Measurements from ENCODE around the gene ATXN1.

ATXN1 gene

DNA sequence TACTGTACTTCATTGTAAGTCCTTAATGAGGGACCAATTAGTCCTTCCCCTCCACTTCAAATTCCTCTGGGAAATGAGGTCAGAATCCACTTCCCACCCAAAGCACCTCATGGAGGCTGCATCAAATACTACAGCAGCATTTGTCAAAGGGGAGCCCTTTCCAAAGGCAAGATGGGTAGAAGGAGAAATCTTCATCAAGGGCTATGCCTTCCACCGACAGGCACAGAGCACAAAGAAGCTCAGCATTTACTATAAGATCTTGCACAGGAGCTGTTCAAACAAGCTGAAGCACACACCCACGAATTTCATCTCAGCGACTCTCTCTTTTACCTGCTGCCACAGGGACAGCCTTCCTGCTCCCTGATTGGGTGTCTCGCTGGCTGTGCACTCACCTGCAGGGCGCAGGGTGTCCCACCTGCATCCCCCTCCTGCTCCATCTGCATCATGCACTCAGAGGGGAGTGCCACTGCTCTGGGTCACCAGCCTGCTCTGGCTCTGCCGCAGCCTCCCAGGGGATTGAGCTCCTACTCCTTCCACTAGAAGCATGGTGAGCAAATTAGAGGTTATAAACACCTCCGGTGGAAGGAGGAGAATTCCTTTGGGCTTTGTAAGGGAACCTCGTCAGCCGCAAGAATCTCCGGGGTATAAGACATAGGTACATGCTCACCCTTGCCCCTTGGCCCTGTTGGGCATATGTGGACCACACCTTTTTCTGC lies 164.5 kb downstream of the ATXN1 start:
- H4K20me1 ChIP-seq (ENCODE audit: low read depth, low read length): no peaks in the 10 kb centered on the region
- no peak overlapping the region for H3K9ac ChIP-seq (ENCODE audit: low read length)
- no peak for TF ChIP-seq EZH2phosphoT487 (conservative IDR thresholded peaks at IDR 0.05; ENCODE audit: low read length)
- TF ChIP-seq, protein P1, sequence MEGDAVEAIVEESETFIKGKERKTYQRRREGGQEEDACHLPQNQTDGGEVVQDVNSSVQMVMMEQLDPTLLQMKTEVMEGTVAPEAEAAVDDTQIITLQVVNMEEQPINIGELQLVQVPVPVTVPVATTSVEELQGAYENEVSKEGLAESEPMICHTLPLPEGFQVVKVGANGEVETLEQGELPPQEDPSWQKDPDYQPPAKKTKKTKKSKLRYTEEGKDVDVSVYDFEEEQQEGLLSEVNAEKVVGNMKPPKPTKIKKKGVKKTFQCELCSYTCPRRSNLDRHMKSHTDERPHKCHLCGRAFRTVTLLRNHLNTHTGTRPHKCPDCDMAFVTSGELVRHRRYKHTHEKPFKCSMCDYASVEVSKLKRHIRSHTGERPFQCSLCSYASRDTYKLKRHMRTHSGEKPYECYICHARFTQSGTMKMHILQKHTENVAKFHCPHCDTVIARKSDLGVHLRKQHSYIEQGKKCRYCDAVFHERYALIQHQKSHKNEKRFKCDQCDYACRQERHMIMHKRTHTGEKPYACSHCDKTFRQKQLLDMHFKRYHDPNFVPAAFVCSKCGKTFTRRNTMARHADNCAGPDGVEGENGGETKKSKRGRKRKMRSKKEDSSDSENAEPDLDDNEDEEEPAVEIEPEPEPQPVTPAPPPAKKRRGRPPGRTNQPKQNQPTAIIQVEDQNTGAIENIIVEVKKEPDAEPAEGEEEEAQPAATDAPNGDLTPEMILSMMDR (IDR thresholded peaks at IDR 0.05; ENCODE audit: insufficient read depth, low read length, poor library complexity, severe bottlenecking): no peak
- no peak overlapping the region for H2AFZ ChIP-seq (ENCODE audit: low read depth, low read length, severe bottlenecking)
- no peaks in the 10 kb centered on the region for H3K27me3 ChIP-seq (ENCODE audit: low read length)
- H3K27ac ChIP-seq (ENCODE audit: low read depth, low read length): no peak overlapping the region
- no peaks in the 10 kb centered on the region for H3K79me2 ChIP-seq (ENCODE audit: insufficient read depth, low read length)
- H3K36me3 ChIP-seq (ENCODE audit: low read length): no peaks in the 10 kb centered on the region
- no peak overlapping the region for H3K4me3 ChIP-seq (ENCODE audit: insufficient read depth, low read length, poor library complexity, severe bottlenecking)
- H3K4me2 ChIP-seq (ENCODE audit: low read depth, low read length, poor library complexity, severe bottlenecking): no peak overlapping the region
- no peaks in the 10 kb centered on the region for H3K9me2 ChIP-seq (replicated peaks; ENCODE audit: insufficient read depth, low read length)
- no peaks in the 10 kb centered on the region for H3K9me3 ChIP-seq (ENCODE audit: insufficient read depth, low read length)
- H3F3A ChIP-seq (ENCODE audit: insufficient read depth): no peaks in the 10 kb centered on the region

DNA sequence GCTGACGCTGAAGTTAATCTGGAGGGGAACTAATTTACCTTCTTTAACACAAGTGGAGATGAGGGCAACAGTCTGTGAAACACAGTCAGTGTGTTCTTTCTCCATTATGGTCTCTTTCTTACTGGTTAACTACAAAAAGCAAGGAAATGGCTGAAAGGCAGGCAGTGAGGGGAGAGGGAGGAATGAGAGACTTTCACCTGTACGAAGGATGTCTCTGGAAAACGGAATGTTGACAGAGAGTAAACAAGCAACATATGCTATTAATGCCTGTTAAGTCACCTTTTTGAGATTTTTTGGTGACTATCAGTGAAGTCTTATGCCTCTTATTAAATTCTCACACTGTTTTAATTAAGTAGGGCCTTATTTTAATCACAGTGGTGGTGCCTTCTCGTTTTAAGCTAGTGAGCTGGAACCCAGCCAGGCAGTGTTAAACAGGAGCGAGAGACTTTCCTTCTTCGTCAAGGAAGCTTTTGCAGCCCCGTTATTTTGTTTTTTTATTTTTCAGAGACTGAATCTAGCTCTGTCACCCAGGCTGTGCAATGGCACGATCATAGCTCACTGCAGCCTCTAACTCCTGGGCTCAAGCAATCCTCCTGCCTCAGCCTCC lies 165.6 kb downstream of the ATXN1 start:
- Histone ChIP-seq H2AFZ (ENCODE audit: low read depth, low read length, severe bottlenecking) (no peak overlapping the region), H3K9ac (ENCODE audit: low read length) (no peak overlapping the region), H3F3A (ENCODE audit: insufficient read depth) (no peaks in the 10 kb centered on the region), H3K4me2 (ENCODE audit: low read depth, low read length, poor library complexity, severe bottlenecking) (no peak overlapping the region), H3K27me3 (ENCODE audit: low read length) (no peaks in the 10 kb centered on the region), H3K9me2 (replicated peaks; ENCODE audit: insufficient read depth, low read length) (no peaks in the 10 kb centered on the region), H3K79me2 (ENCODE audit: insufficient read depth, low read length) (no peaks in the 10 kb centered on the region), H3K36me3 (ENCODE audit: low read length) (no peaks in the 10 kb centered on the region), H3K27ac (ENCODE audit: low read depth, low read length) (no peak overlapping the region), H3K4me3 (ENCODE audit: insufficient read depth, low read length, poor library complexity, severe bottlenecking) (no peak overlapping the region), H3K9me3 (ENCODE audit: insufficient read depth, low read length) (no peaks in the 10 kb centered on the region), H4K20me1 (ENCODE audit: low read depth, low read length) (no peaks in the 10 kb centered on the region)
- no peak for TF ChIP-seq EZH2phosphoT487 (conservative IDR thresholded peaks at IDR 0.05; ENCODE audit: low read length)
- TF ChIP-seq, protein P1 (IDR thresholded peaks at IDR 0.05; ENCODE audit: insufficient read depth, low read length, poor library complexity, severe bottlenecking): no peak

DNA sequence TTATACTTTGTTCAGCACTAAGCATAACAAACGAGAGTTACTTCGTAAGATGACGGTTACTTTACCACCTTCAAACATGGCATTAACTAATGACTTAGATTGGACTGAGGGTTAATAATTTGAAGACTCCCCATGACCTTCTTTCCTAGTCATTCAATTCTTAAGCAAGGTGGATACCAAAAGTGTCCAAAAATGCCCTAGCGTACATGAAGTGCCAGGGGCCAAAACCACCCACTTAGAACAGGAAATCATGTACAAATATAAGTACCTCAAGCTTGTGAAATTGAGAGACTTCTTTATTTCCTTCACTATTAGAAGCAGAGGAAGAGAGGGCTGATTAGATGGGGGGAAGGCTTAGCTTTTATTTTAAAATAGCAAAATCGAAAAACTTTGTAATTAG lies 166.4 kb downstream of the ATXN1 start:
- Histone ChIP-seq H4K20me1 (ENCODE audit: low read depth, low read length) (no peaks in the 10 kb centered on the region), H2AFZ (ENCODE audit: low read depth, low read length, severe bottlenecking) (no peak overlapping the region), H3K9me3 (ENCODE audit: insufficient read depth, low read length) (no peaks in the 10 kb centered on the region), H3K4me3 (ENCODE audit: insufficient read depth, low read length, poor library complexity, severe bottlenecking) (no peak overlapping the region), H3K27me3 (ENCODE audit: low read length) (no peaks in the 10 kb centered on the region), H3F3A (ENCODE audit: insufficient read depth) (no peaks in the 10 kb centered on the region), H3K79me2 (ENCODE audit: insufficient read depth, low read length) (no peaks in the 10 kb centered on the region), H3K27ac (ENCODE audit: low read depth, low read length) (no peak overlapping the region), H3K4me2 (ENCODE audit: low read depth, low read length, poor library complexity, severe bottlenecking) (no peak overlapping the region), H3K36me3 (ENCODE audit: low read length) (no peaks in the 10 kb centered on the region), H3K9ac (ENCODE audit: low read length) (no peak overlapping the region), H3K9me2 (replicated peaks; ENCODE audit: insufficient read depth, low read length) (no peaks in the 10 kb centered on the region)
- no peak for TF ChIP-seq EZH2phosphoT487 (conservative IDR thresholded peaks at IDR 0.05; ENCODE audit: low read length)
- TF ChIP-seq, protein P1 (IDR thresholded peaks at IDR 0.05; ENCODE audit: insufficient read depth, low read length, poor library complexity, severe bottlenecking): no peak
